Measurements from ENCODE around the gene WNK4.

The WNK4 gene

GRCh38 chr17:42841975-42842685 lies 61.7 kb downstream of the WNK4 start:
- DNase-seq, result no peak

GRCh38 chr17:42843358-42843934 lies 63.0 kb downstream of the WNK4 start:
- no peak for DNase-seq

GRCh38 chr17:42844271-42844670 lies 63.9 kb downstream of the WNK4 start, which contains the start of gene AOC2:
Gene AOC2 (plus strand): TSS chr17:42844580. CDS start chr17:42844627, 47 bp downstream.
- no peak for DNase-seq

GRCh38 chr17:42844761-42845555 lies 64.5 kb downstream of the WNK4 start:
- DNase-seq, result no peak

GRCh38 chr17:42845556-42845917 lies 65.1 kb downstream of the WNK4 start:
- no peak for DNase-seq

- no peak for DNase-seq
These were observed 65.6 kb downstream of the WNK4 start for GRCh38 chr17:42845918-42846593.

Measured in KG1 (cell line).